GM12878 (cell line): ENCODE data around the gene KRTAP10-2.

Experiments used
- CEBPB ChIP-seq, 2 experiments: fragments of 150-350 bp in 1 of 2; IDR thresholded peaks; 2 replicates each; pipeline ENCODE4 v1.6.1; 2012 to 2014; ENCODE audit warnings: low read depth in 2 of 2, low read length in 2 of 2, borderline replicate concordance in 1 of 2, inconsistent platforms in 1 of 2
- CREB1 ChIP-seq: IDR thresholded peaks from 2 replicates; pipeline ENCODE4 v1.6.1; 2012; ENCODE audit warnings: low read depth, mild to moderate bottlenecking, inconsistent platforms
- JUNB ChIP-seq: IDR thresholded peaks from 2 replicates; pipeline ENCODE4 v1.6.1; 2016; ENCODE audit warnings: antibody characterized with exemption, mild to moderate bottlenecking
- RCOR1 ChIP-seq: conservative IDR thresholded peaks from 2 replicates; pipeline ENCODE4 v1.6.1; 2012; ENCODE audit warnings: low read depth, low read length, improper control_type of control experiment
- TF ChIP-seq, protein P1 (sequence below): IDR thresholded peaks from 2 replicates; pipeline ENCODE4 v1.6.1; 2011; ENCODE audit warnings: low read depth, low read length, improper control_type of control experiment, borderline replicate concordance
- TF ChIP-seq, protein P2 (sequence below), 3 experiments: IDR thresholded peaks in 2 of 3; conservative IDR thresholded peaks in 1 of 3; 2 replicates each; pipeline ENCODE4 v1.5.1; 2011; ENCODE audit warnings: low read depth in 3 of 3, low read length in 3 of 3, mild to moderate bottlenecking in 3 of 3, control low read depth in 2 of 3, moderate library complexity in 2 of 3, inconsistent platforms in 1 of 3, mixed read lengths in 1 of 3; ENCODE audit not compliant: control insufficient read depth in 2 of 3, insufficient read depth in 1 of 3; ENCODE audit errors: extremely low read depth in 1 of 3

DNA sequence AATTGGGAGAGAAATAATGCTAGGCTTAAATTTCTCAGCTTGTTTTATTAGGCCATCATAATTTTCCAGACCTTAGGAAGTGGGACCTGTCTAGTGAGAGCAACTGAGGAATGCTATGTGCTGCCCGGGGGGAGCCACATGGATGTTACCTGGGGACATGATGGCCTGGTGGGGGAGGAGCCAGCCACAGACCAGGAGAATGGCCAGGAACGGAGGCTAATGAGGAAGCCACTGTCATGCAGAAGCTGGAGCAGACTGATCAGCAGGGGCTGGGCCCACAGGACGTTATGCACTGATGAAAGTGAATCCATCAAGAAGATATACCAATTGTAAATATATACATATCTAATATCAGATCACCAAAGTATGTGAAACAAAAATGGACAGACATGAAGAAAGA lies 6.7 kb downstream of the KRTAP10-2 start:
- no peak for TF ChIP-seq JUNB
- TF ChIP-seq RCOR1: no peak
- TF ChIP-seq, protein P1, sequence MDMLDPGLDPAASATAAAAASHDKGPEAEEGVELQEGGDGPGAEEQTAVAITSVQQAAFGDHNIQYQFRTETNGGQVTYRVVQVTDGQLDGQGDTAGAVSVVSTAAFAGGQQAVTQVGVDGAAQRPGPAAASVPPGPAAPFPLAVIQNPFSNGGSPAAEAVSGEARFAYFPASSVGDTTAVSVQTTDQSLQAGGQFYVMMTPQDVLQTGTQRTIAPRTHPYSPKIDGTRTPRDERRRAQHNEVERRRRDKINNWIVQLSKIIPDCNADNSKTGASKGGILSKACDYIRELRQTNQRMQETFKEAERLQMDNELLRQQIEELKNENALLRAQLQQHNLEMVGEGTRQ: no peak
- TF ChIP-seq CEBPB (IDR thresholded peaks at IDR 0.05; ENCODE audit: borderline replicate concordance in 1 of 2, low read depth in 2 of 2, low read length in 2 of 2): no peak
- TF ChIP-seq, protein P2, sequence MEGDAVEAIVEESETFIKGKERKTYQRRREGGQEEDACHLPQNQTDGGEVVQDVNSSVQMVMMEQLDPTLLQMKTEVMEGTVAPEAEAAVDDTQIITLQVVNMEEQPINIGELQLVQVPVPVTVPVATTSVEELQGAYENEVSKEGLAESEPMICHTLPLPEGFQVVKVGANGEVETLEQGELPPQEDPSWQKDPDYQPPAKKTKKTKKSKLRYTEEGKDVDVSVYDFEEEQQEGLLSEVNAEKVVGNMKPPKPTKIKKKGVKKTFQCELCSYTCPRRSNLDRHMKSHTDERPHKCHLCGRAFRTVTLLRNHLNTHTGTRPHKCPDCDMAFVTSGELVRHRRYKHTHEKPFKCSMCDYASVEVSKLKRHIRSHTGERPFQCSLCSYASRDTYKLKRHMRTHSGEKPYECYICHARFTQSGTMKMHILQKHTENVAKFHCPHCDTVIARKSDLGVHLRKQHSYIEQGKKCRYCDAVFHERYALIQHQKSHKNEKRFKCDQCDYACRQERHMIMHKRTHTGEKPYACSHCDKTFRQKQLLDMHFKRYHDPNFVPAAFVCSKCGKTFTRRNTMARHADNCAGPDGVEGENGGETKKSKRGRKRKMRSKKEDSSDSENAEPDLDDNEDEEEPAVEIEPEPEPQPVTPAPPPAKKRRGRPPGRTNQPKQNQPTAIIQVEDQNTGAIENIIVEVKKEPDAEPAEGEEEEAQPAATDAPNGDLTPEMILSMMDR (IDR thresholded peaks at IDR 0.05 in 2 of 3, conservative IDR thresholded peaks at IDR 0.05 in 1 of 3; ENCODE audit: control insufficient read depth in 2 of 3, extremely low read depth in 1 of 3, insufficient read depth in 1 of 3, low read depth in 3 of 3, low read length in 3 of 3): no peak
- no peak for TF ChIP-seq CREB1
